ENCODE measurements around the gene MTHFSD. TPM values are rescaled to one million over a fixed set of nuclear protein-coding genes. Genes with fewer than 3 reads are reported as not detected.

Gene MTHFSD
- total RNA-seq, 2 donors from 2014 or later = 15.4 to 23.7 TPM

- DNase-seq = no peak
Measured at GRCh38 chr16:86597880-86598606, 43.0 kb upstream of the MTHFSD start.

GRCh38 chr16:86597126-86597879 lies 42.3 kb upstream of the MTHFSD start:
- H3K9me3 ChIP-seq = no peaks in the 10 kb centered on the region
- intact Hi-C loops (cut with DNase I) = no loop called here
- no peak overlapping the region for H3K9ac ChIP-seq (ENCODE audit: low read depth in 2 of 2, low read length in 2 of 2)
- H3K4me1 ChIP-seq = no peaks in the 10 kb centered on the region
- peaks cover 16% of the 10 kb centered on the region for H3K27me3 ChIP-seq
- no peak overlapping the region for H3K27ac ChIP-seq
- no peak for DNase-seq
- no peaks in the 10 kb centered on the region for H3K36me3 ChIP-seq
- no peak for TF ChIP-seq CTCF (IDR thresholded peaks at IDR 0.05)
- H3K4me3 ChIP-seq = no peak overlapping the region

More at GRCh38 chr16:86597880-86598606, 43.0 kb upstream of the MTHFSD start:
- Histone ChIP-seq H3K27me3 (peaks cover 9% of the 10 kb centered on the region), H3K9me3 (no peaks in the 10 kb centered on the region), H3K4me1 (no peaks in the 10 kb centered on the region), H3K36me3 (no peaks in the 10 kb centered on the region), H3K4me3 (no peak overlapping the region), H3K9ac (ENCODE audit: low read depth in 2 of 2, low read length in 2 of 2) (no peak overlapping the region), H3K27ac (no peak overlapping the region)
- TF ChIP-seq CTCF (IDR thresholded peaks at IDR 0.05) = no peak
- intact Hi-C loops (cut with DNase I) = no loop called here

- Histone ChIP-seq H3K4me3 (no peak overlapping the region), H3K9ac (ENCODE audit: low read depth in 2 of 2, low read length in 2 of 2) (no peak overlapping the region), H3K4me1 (no peaks in the 10 kb centered on the region), H3K36me3 (no peaks in the 10 kb centered on the region), H3K27ac (no peak overlapping the region), H3K27me3 (peaks cover 16% of the 10 kb centered on the region), H3K9me3 (no peaks in the 10 kb centered on the region)
- intact Hi-C loops (cut with DNase I) = no loop called here
- TF ChIP-seq CTCF (IDR thresholded peaks at IDR 0.05) = no peak
- no peak for DNase-seq
Measured at GRCh38 chr16:86595983-86596605, 41.1 kb upstream of the MTHFSD start.

- Histone ChIP-seq H3K9me3 (no peaks in the 10 kb centered on the region), H3K36me3 (no peaks in the 10 kb centered on the region), H3K27ac (no peak overlapping the region), H3K9ac (ENCODE audit: low read depth in 2 of 2, low read length in 2 of 2) (no peak overlapping the region), H3K27me3 (peaks cover 16% of the 10 kb centered on the region), H3K4me3 (no peak overlapping the region), H3K4me1 (no peaks in the 10 kb centered on the region)
- TF ChIP-seq CTCF (IDR thresholded peaks at IDR 0.05) = no peak
- intact Hi-C loops (cut with DNase I) = no loop called here
- no peak for DNase-seq
Measured at GRCh38 chr16:86594721-86595120, 39.7 kb upstream of the MTHFSD start.

- Histone ChIP-seq H3K27ac (no peak overlapping the region), H3K9ac (ENCODE audit: low read depth in 2 of 2, low read length in 2 of 2) (no peak overlapping the region), H3K4me1 (no peaks in the 10 kb centered on the region), H3K36me3 (no peaks in the 10 kb centered on the region), H3K9me3 (no peaks in the 10 kb centered on the region), H3K4me3 (no peak overlapping the region), H3K27me3 (peaks cover 16% of the 10 kb centered on the region)
- intact Hi-C loops (cut with DNase I) = no loop called here
- DNase-seq = no peak
- TF ChIP-seq CTCF (IDR thresholded peaks at IDR 0.05) = no peak
Measured at GRCh38 chr16:86593913-86594620, 39.0 kb upstream of the MTHFSD start.

Data from colonic mucosa (tissue), 4 donors.